WTC11 (cell line): ENCODE results near the gene TRPM7.

Source experiments
- CTCF ChIP-seq: fragments of 200-600 bp; IDR thresholded peaks from 2 replicates; pipeline ENCODE4 v1.8.0; 2022; ENCODE audit warnings: antibody characterized with exemption
- EMX1 ChIP-seq: fragments of 250-450 bp; sonication (Bioruptor Pico); IDR thresholded peaks from 2 replicates; pipeline ENCODE4 v1.8.0; 2021; ENCODE audit warnings: mild to moderate bottlenecking
- FOXP1 ChIP-seq: sonication (generic); formaldehyde crosslinking; IDR thresholded peaks from 2 replicates; pipeline ENCODE4 v1.8.0; 2022; ENCODE audit warnings: missing genetic modification reagents, mild to moderate bottlenecking, moderate library complexity, borderline replicate concordance
- ZNF232 ChIP-seq: sonication (generic); formaldehyde crosslinking; IDR thresholded peaks from 2 replicates; pipeline ENCODE4 v1.8.0; 2022; ENCODE audit warnings: mild to moderate bottlenecking, missing genetic modification reagents

GRCh38 chr15:50519740-50520425 is 166.7 kb downstream of the TRPM7 start:
- TF ChIP-seq ZNF232 (no peak), EMX1 (CRISPR knock-in tag) (no peak), FOXP1 (CRISPR knock-in tag) (no peak), CTCF (no peak)
